ENCODE data around the gene RBM19.
A peak's percentile ranks its signal among the peaks of the same experiment; 100 is the strongest.

Gene RBM19

DNA sequence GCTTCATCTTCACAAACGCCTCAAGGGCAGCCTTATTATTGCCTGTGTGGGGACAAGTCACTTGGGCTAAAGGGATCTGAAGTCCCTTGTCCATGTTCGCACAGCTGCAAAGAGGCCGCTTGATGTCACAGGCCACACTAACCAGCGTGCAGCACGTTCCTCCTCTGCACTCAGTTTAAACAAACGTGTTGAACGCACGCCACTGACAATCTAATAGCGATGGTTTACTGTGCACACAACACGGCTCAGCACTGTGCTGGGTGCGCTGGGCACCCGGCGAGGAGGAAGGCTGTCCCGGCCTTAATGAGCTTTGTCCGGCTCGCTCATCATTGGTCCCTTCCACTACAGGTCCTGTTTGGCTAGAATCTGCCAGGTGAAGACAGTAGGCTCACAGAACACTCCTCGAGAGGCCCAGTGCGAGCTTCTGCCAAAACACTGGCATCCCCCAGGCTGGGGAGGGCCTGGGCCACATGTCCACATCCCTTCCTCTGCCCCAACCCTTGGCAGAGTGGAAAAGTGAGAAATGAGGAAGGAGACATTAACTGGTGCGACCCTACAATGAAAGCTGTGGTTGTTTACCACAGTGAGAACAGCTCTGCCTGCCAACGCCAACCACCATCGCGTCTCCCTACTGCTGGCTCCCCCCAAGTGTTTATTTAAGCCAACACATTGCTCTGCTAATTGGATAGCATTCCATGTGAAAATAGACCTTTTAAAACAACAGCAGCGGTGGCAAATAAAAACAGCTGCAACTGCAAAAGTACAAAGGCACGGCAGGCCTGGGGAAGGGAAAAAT, 113.2 kb downstream of the RBM19 start:
- DNase-seq, result no peak

DNA sequence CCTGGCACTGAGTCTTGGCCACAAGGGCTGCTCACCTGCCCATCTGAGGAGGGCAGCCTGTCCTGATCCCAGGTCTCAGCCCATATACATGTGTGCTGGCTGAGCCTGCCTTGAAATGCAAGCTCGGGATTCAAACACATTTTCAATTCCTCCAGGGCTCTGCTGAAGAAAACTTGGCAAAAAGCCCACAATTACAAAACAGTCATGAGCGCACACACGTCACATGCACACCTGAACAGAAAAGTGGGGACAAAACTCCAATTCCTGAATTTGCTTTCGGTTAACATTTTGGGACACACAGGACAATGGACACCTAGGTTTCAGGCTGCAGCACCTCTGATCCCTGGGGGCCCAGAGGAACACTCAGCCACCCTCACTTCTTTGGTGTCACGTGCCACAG, 113.9 kb downstream of the RBM19 start:
- no peak for DNase-seq

DNA sequence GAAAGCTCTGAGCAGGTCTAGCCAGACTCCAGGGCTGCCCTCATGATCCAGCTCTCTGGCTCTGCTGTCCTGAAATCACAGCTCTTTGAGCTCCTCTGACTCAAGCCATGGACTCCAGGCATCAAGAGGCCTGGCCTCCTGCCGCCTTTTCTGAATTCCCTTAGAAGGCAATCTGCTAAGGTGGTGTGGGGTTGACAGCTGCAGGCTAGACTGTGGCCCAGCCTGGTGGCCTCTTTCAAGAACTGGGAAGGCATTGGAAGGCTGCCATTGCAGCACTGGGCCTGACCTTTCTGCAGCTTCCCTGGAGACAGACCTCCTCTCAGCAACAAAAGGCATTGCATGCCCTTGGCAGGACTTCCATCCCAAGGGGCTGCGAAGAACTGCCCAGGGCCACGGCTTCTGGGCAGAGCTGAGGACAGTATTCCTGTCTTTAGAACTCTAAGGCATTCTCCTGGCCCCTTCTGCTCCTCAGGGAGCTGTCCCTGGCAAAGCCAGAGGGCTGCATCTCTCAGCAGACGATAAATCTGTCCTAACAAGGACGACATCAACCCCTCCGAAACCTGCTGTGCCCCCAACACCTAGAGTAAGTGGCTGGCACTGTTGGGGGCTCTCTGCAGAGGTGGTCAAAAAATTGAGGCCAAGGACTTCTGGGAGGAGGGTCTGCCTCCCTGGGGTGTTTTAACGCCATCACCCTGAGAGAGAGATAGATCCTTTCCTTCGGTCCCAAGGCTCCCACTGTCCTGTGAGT, 115.6 kb downstream of the RBM19 start:
- DNase-seq, result no peak

DNA sequence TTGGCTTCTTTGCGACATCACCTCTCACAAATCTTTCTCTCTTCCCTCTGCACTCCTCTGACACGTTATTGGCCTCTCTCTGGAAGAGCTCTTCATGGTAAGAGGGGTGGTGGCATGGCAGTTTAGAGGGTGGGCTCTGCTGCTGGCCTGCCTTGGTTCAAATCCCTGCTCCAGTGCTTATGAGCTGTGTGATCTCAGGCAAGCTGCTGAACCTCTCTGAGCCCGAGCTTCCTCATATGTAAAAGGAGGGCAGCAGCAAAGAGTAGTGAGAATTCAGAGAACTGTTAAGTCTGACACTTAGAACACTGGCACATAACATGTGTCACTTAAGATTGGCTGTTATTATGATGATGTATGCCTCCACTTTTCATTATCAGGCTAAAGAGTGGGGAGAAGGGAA, 118.3 kb downstream of the RBM19 start:
- DNase-seq, result no peak

DNA sequence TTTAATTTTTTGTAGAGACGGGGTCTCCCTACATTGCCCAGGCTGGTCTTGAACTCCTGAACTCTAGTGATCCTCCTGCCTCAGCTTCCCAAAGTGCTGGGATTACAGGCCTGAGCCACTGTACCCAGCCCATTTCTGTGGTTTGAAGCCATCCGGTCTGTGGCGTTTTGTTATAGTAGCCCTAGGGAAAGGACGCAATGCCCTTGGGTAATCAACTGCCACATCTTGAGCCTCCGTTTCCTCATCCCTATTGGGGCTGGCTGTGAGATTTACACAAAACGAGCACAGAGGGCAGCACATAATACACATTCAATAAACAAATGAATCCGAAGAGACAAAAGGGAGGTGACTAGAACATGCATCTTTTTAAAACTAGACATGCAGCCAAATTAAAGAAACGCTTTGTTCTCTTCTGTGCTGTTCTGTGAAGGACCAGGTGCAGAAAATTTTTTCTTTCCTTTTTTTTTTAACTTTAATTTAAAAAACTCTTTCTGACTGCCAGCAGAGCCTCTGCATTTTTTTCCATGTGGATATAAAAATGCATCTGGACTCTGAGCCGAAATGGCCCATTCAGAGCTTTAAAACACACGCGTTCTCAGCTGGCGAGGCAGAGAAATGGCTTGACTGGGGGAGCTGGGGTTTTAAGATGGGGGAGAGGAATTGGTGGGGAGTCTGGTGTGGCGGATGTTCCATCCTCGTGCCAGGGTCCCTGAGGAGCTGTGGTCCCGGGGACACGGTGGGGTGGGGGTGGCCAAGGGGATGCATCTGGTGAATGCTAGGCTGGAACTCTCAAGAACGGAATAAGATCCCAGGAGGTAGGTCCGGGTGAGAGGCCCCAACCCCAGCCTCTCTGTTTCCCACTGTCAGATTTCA, 119.0 kb downstream of the RBM19 start:
- no peak for DNase-seq

DNA sequence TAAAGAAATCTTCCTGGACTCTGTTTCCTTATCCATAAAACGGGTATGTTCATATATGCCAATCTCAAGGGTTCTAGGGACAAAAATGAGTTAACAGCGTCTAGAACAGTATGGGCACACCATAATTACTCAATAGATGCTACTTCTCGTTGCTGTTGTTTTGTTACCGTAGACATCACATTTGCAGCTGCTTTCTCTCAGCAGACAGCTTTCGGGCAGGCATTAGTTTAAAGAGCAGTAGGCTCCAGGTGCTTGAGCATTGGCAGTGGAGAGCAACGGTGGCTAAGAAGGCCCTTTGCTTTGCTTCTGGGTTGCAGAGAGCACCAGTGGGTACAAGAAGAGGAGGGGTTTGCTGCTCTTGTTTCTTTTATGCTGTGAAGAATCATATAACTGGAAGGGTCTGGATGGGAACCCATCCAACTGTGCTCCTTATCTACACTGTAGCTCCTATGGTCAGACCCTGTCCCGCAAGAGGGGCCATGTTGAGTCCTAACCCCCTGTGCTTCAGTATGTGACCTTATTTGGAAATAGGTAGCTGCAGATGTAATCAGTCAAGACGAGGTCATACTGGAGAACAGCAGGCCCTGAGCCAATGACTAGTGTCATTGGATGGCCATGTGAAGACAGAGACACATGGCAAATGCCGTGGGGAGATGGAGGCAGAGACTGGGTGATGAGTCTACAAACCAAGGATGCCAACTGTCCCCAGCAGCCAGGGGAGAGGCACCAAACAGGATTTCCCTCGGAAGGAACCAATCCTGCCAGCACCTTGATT, 120.0 kb downstream of the RBM19 start:
- peak; percentile 24 for DNase-seq

DNA sequence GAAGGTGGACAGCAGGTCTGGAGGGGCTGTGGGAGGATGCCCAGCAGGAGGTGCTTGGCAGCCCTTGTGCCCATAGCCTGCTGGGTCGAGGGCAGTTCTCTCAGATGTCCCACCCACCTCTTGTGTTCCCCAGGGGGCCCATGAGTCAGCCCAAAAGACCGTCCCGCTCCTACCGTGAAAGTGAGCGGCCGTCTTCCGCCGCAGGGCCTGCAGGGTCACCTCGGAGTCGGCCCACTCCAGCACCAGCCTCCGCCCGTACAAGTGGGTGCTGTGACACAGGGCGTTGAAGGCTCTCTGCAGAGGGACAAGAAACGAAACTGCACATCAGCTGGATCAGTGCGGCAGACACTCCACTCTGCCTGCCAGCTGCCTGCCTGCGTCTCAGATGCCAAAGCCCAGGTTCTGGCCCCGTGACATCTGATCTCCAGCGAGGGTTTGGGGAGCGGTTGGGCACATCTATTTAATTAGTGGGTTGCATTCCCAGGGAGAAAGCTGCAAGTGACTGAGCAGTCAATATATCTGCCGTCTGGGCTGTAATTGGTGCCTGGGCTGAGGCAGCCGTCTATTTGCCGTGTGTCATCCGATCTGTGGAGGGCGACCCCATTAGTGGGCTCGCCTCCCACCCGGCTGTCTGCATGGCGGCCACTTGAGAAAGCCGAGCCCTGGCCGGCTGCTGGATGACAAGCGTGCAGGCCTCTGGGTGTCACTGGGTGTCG, 121.5 kb downstream of the RBM19 start:
- no peak for DNase-seq

DNA sequence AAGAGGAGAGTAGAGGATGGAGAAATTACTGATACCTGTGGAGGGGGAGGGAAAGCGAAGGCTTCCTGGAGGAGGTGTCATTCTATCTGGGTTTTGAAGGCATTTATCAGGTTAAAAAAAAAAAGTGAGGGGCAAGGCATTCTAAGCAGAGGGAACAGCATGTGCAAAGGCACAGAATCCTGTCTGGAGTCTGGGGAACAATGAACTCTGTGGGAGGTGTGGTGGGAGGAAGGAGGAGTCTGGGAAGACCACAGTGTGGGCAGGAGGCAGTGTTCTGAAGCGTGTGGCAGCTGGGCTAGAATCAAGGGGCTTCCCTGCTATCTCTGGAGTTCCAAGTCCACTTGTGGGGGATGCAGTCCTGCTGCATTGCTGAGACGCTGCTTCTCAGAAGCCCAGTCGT, 123.4 kb downstream of the RBM19 start:
- no peak for DNase-seq

DNA sequence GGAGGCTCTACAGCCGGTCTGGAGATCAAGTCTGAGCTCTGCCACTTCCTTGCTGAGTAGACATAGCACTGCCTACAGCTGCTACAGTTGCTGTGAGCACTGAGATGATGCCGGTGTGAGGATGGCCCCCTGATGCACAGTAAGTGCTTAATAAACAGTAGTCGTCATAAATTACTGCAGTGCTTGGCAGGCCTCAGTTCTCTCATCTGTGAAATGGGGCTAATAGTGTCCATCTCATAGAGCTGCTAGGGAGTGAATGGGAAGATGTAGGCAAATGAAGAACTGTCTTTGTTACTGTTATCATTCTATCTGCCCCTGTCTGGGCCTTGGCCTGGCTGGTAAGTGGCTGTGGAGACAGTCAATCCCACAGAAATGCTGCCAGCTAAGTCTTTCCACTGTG, 124.3 kb downstream of the RBM19 start:
- DNase-seq, result no peak

DNA sequence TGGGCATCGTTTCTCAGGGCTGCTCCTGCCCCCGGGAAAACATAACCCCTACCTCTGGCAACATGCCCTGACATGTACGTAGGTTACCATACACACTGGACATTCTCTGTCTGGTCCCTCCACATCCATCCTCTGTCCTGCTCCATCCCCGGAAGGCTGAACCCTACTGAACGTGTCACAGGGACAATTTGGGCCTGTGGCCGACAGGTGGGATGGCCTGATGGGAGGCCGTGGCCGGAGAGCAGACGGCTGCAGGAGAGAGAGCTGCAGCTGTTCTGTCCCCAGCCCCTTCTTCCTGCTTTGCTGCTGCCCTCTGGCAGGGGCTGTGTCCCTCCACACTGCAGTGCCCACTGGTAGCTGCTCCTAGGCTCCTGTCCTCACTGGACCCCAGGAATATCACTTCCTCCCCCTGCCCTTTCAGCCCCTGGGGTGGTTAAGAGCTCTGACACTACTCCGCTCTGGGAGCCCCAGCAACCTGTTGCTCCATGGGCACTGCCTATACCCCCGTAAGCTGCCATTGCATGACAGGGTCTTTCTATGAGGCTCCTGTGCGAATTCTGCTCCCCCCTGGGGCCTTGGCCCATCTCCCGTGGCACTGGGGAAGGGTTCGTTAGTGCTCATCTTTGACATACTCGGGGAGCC, 125.6 kb downstream of the RBM19 start:
- no peak for DNase-seq

DNA sequence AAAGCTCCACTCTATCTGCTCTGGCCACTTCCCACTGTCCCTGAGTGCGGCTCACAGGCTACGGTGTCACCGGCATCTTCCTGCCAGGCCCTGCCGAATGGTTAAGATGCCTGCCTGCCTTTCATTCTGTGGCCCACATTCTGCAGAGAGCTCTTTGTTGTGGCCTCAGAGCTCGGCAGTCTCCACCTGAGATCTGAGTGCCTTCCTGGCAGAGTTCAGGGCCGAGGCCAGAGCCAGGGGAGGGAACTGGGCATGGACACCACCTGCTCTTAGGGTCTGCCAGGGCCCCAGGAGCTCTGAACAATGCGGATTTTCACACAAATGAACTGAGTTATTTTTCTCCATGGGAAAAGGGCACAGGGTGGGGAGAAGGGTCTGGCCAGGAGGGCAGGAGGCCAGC, 127.2 kb downstream of the RBM19 start:
- DNase-seq, result no peak

DNA sequence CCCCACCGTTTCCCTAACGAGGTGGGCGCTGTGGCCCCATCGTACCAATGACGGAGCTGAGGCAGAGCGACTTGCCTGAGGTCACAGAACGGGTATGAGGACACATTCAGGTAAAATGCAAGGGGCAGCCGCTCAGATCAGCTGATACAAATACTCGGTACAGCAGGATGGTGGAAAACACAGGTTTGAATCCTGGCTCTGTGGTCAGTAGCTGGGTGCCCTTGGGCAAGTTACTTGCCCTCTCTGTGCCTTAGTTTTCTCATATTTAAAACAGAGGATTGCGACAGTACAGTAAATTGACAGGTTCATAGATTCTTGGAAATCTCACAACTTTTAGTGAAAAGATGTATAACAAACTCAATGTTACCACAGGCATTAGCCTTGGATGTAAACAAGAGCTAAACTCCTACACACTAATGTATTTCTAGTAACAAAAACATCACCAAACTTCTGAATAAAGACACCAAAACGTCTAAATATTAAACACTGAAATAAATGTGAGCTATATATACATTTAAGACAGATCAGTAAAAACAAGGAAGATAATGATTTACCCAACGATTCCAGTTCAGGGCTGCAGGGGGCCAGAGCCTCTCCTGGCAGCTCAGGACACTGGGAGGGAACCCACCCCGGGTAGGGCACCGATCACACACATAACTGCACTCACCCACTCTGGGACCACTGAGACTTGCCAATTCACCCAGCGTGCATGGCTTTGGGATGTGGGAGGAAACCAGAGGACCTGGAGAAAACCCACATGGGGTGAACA, 128.4 kb downstream of the RBM19 start:
- DNase-seq, result no peak

DNA sequence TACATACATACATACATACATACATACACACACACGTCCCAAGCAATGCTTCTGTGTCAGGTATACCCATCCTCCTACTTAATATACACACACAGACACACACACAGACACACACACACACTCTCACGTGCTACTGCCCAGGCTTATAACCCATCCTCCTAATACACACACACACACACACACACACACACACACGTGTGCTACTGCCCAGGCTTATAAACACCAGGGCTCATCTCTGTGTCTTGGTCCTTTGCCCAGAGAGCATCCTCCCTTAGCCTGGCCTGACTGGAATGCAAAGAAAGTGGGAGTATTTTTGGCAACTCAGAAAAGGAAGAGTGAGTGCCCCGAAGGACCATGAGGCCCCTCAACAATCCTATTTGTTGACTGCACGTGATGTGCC, 129.0 kb downstream of the RBM19 start:
- no peak for DNase-seq

DNA sequence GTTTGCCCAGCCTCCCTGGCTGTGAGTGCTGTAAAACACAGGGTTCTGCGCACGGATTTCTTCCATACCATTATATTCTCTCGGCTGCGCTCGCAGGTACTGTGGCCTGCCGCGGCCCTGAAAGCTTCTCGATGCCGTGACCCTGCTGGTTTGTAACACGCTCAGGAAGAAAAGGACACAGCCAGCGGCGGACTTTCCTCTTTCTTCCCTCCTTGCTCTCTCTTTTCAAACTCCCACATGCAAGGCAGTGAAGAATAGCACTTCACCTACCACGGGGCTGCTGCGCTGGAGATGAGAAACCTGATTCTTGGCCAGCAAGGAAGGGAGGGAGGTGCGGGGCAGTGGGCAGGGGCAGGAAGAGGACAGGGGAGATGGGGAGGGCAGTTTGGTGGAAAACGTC, 130.2 kb downstream of the RBM19 start:
- DNase-seq, result no peak

DNA sequence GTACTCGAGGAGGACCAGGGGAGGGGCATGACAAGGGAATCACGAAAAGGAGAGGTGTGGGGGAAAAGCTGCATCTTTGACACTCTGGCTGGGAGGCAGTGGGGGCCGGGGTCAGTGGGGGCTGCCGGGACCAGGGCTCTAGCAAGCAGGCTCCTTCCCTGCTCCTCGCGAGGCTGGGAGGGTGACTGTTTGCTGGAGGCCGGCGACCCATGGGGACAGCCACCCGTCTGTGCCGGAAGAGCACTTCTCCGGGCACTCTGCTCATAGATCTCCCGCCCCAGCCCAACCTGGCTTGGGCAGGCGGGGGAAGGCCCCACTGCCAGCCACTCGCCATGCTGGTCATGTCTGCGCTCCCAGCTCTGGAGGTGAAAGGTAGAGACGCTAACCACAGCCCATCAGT, 130.7 kb downstream of the RBM19 start:
- no peak for DNase-seq

DNA sequence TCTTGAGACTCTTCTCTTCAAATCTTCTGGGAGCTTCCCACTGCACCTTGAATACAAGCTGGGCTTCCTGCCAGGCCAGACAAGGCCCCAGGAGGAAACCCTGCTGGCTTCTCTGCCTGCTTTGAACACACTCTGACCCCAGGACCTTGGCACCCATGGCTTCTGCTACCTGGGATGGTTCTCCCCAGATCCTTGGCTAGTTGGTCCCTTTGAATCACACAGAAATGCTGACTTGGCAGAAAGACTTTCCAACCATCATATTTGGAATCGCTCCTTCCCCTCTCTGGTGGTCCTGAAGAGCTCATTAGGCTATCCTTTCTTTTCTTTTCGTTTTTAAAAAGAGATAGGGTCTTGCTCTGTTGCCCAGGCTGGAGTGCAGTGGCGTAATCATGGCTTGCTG, 132.7 kb downstream of the RBM19 start:
- DNase-seq, result no peak

DNA sequence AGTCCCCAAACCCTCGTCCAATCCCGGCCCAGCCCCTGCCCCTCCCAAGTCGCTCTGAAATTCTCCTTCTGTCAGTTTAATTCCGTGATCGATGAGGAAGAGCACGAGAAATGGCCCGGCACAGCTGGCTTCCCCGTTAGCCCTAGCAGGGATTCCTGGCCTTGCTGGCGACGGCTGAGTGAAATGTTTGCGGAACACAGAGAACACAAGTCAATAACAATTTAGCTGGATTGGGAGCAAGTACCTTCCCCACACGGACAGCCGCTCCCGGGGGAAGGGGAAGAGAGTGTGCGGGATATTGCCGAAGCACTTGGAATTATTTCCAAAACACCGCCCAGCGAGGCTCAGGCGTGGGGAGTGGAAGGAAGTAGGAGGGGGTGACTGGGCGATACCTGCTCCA, 134.6 kb downstream of the RBM19 start:
- no peak for DNase-seq

DNA sequence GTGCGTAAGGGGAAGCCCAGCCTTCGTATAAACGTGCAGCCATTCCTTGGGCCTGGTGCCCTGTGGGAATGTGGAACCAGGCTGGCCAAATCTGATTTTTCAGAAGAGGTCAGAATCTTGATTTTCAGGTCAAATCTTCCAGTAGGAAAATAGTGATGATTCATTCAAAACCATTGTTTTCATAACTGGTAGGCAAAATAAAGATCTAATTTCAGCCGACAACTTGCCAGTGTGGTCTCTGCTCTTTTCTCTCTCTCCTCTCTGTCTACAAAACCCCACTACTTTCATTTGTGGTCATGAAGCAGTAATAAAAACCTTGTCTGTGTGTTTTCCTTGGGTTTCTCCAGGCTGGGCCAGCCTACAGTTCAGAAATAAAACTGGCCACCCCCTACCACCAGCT, 135.1 kb downstream of the RBM19 start:
- DNase-seq, result peak; percentile 58

DNA sequence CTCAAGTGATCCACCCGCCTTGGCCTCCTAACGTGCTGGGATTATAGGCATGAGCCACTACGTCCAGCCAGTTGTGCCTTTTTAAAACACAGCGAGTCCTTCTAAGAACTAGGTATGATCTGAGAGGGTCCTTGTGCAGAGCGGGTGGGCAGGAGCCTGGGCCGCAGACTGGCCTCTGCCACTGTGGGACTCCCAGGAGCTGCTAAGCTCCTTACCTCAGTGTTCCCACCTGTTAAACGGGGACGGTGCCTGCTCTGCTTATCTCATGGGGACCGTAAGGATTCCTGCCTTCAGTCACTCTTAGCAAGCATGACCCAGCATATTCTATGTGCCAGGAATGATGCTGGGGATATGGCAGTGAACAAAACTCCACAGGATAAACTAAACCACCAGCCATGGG, 136.9 kb downstream of the RBM19 start:
- no peak for DNase-seq

DNA sequence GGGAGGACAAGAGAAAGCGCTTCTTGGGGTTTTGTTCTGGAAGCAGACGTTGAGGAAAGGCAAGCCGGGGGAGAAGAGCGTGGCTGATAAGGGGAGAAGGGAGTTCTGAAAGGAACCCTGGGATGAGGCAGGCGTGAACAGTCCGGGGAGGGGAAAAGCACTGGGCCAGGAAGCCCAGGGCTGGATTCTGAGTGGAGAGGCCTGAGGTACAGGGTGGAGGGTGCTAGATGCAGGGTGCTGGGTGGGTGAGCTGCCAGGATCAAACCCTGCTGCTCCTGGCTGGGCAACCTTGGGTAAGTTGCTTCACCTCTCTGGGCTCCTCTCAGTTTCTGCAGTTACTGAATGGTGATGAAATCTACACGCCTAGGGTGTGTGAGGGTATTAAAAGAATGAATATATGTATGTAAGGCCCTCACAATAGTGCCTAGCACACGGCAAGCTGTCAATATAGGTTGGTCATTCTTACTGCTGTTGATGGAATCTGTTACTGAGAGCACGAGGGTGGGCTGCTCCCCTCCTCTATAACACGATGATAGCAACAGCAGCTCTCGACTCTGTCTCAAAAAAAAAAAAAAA, 138.5 kb downstream of the RBM19 start:
- no peak for DNase-seq
